ENCODE measurements around the gene HBA2.
"Not testable (repeated sequence)": the region's sequence is repeated elsewhere in the genome, so short reads cannot be mapped to it uniquely, and the experiment has no call there.

GRCh38 chr16:153129-153521 lies 19.6 kb upstream of the HBA2 start:
- not testable (repeated sequence) for TF ChIP-seq POLR2A, POLR2AphosphoS5 (IDR thresholded peaks at IDR 0.05; ENCODE audit: low read depth, low read length)

Data from GM12892 (cell line).